Heart left ventricle (tissue), 13 donors: ENCODE measurements around the gene TMEM178B.

Experiments used
- CTCF ChIP-seq, 12 donors: fragments of 200-600 bp; sonication (generic) in 4 of 12; IDR thresholded peaks; one replicate each; pipeline versions ENCODE4 v1.5.0 to v1.8.0; 2018 to 2022; ENCODE audit warnings: antibody characterized with exemption in 12 of 12, mild to moderate bottlenecking in 5 of 12
- POLR2A ChIP-seq, 2 donors: fragments of 450-650 bp; IDR thresholded peaks; one replicate each; pipeline ENCODE4 v1.6.1; 2017; ENCODE audit warnings: antibody characterized with exemption in 2 of 2, mild to moderate bottlenecking in 2 of 2, moderate library complexity in 2 of 2
- donor health status: ischemic (EF 13 %, LVEDD 7.1; RV severe dilation, severe dysfunction).
- donor health status: DM: no; HTN: yes; CAD: no.
- donor health status: DM: no; HTN: no; CAD: no.
- donor health status: ischemic (EF 25% LVEDD 6.9; RV normal size, moderate dysfunction).
- donor health status: ischemic (EF 25% LVEDD 5.7; RV mildly dilated, moderate dysfunction).
- donor health status: ischemic (EF 35%, LVEDD 5.7; RV mildly dilated, moderate dysfunction).
- donor health status: nonischemic (EF 11% LVEDD 7.7; RV severe dilation, severe dysfunction).
- donor health status: DM: yes; HTN: yes; CAD: no.
- donor health status: PGD.
- donor health status: ischemic (EF 29% LVEDD 5.4; RV normal size, mild dysfunction).
- donor health status: nonischemic (EF 23%, LVEDD 6.1; RV moderate dilation, normal function).

GRCh38 chr7:141513720-141514119, 439.9 kb downstream of the TMEM178B start:
- no peak for TF ChIP-seq CTCF (IDR thresholded peaks at IDR 0.05)
- no peak for TF ChIP-seq POLR2A (IDR thresholded peaks at IDR 0.05)
